Mucosa of rectum (tissue), 2 donors: ENCODE results near the gene DSTN.

Source experiments
- H3K27ac ChIP-seq, 2 donors: one replicate each; pipeline ENCODE4 v1.7.0; 2013; ENCODE audit warnings: inconsistent platforms in 2 of 2, low read depth in 2 of 2, low read length in 2 of 2
- H3K27me3 ChIP-seq, 2 donors: one replicate each; pipeline ENCODE4 v1.7.0; 2013; ENCODE audit warnings: low read length in 2 of 2; ENCODE audit not compliant: control insufficient read depth in 2 of 2, insufficient read depth in 2 of 2
- H3K36me3 ChIP-seq, 2 donors: one replicate each; pipeline ENCODE4 v1.7.0; 2013; ENCODE audit warnings: low read length in 2 of 2; ENCODE audit not compliant: control insufficient read depth in 2 of 2, insufficient read depth in 2 of 2
- H3K4me1 ChIP-seq, 2 donors: one replicate each; pipeline ENCODE4 v1.7.0; 2013; ENCODE audit warnings: low read length in 2 of 2, mild to moderate bottlenecking in 1 of 2; ENCODE audit not compliant: control insufficient read depth in 2 of 2, insufficient read depth in 2 of 2
- H3K4me3 ChIP-seq, 2 donors: one replicate each; pipeline ENCODE4 v1.7.0; 2013; ENCODE audit warnings: low read length in 2 of 2
- H3K9ac ChIP-seq, 2 donors: one replicate each; pipeline ENCODE4 v1.7.0; 2013; ENCODE audit warnings: low read length in 2 of 2, low read depth in 1 of 2, mild to moderate bottlenecking in 1 of 2
- H3K9me3 ChIP-seq, 2 donors: one replicate each; pipeline ENCODE4 v1.7.0; 2013; ENCODE audit warnings: low read length in 2 of 2; ENCODE audit not compliant: control insufficient read depth in 2 of 2
- donor health status: healthy.
- donor health status: Normal muscosa, but diverticular disease.

Gene DSTN

GRCh38 chr20:17531665-17532025, 38.2 kb upstream of the DSTN start:
- H3K9me3 ChIP-seq = no peaks in the 10 kb centered on the region
- H3K4me3 ChIP-seq = peak overlapping the region; percentile 64 to 65
- H3K9ac ChIP-seq = peak overlapping the region; percentile 41 to 61
- H3K27me3 ChIP-seq = peaks cover 0 to 4% of the 10 kb centered on the region in 2 donors
- no peaks in the 10 kb centered on the region for H3K36me3 ChIP-seq
- peak overlapping the region; percentile 8 to 23 for H3K27ac ChIP-seq
- H3K4me1 ChIP-seq = peaks cover 0 to 13% of the 10 kb centered on the region in 2 donors

- H3K4me1 ChIP-seq = peaks cover 0 to 13% of the 10 kb centered on the region in 2 donors
- H3K9me3 ChIP-seq = no peaks in the 10 kb centered on the region
- no peaks in the 10 kb centered on the region for H3K36me3 ChIP-seq
- H3K9ac ChIP-seq = no peak overlapping the region
- no peak overlapping the region for H3K27ac ChIP-seq
- peaks cover 0 to 4% of the 10 kb centered on the region in 2 donors for H3K27me3 ChIP-seq
- no peak overlapping the region for H3K4me3 ChIP-seq
Observed at GRCh38 chr20:17533396-17533795, 36.5 kb upstream of the DSTN start.

- Histone ChIP-seq H3K9ac (no peak overlapping the region), H3K4me1 (peaks cover 0 to 13% of the 10 kb centered on the region in 2 donors), H3K4me3 (no peak overlapping the region), H3K9me3 (no peaks in the 10 kb centered on the region), H3K27me3 (peaks cover 0 to 4% of the 10 kb centered on the region in 2 donors), H3K36me3 (no peaks in the 10 kb centered on the region), H3K27ac (no peak overlapping the region)
Observed at GRCh38 chr20:17534077-17534476, 35.8 kb upstream of the DSTN start.

- H3K4me1 ChIP-seq = no peaks in the 10 kb centered on the region
Observed at GRCh38 chr20:17536944-17537444, 32.9 kb upstream of the DSTN start.

GRCh38 chr20:17537959-17538358, 31.9 kb upstream of the DSTN start:
- H3K9me3 ChIP-seq = no peaks in the 10 kb centered on the region
- H3K4me3 ChIP-seq = no peak overlapping the region
- H3K36me3 ChIP-seq = no peaks in the 10 kb centered on the region
- no peak overlapping the region for H3K27ac ChIP-seq
- no peak overlapping the region for H3K9ac ChIP-seq
- H3K27me3 ChIP-seq = no peaks in the 10 kb centered on the region
- no peaks in the 10 kb centered on the region for H3K4me1 ChIP-seq

More at GRCh38 chr20:17536944-17537444, 32.9 kb upstream of the DSTN start:
- Histone ChIP-seq H3K27ac (no peak overlapping the region), H3K9me3 (no peaks in the 10 kb centered on the region), H3K27me3 (no peaks in the 10 kb centered on the region), H3K9ac (no peak overlapping the region), H3K4me3 (no peak overlapping the region), H3K36me3 (no peaks in the 10 kb centered on the region)

GRCh38 chr20:17538517-17539170, 31.2 kb upstream of the DSTN start:
- no peak overlapping the region for H3K4me3 ChIP-seq
- H3K9ac ChIP-seq = no peak overlapping the region
- no peaks in the 10 kb centered on the region for H3K4me1 ChIP-seq
- no peaks in the 10 kb centered on the region for H3K27me3 ChIP-seq
- H3K9me3 ChIP-seq = no peaks in the 10 kb centered on the region
- no peak overlapping the region for H3K27ac ChIP-seq
- H3K36me3 ChIP-seq = no peaks in the 10 kb centered on the region

GRCh38 chr20:17541596-17541995, 28.3 kb upstream of the DSTN start:
- Histone ChIP-seq H3K36me3 (no peaks in the 10 kb centered on the region), H3K27me3 (no peaks in the 10 kb centered on the region), H3K9ac (no peak overlapping the region), H3K9me3 (no peaks in the 10 kb centered on the region), H3K4me1 (no peaks in the 10 kb centered on the region), H3K4me3 (no peak overlapping the region), H3K27ac (no peak overlapping the region)

GRCh38 chr20:17541996-17542395, 27.9 kb upstream of the DSTN start:
- Histone ChIP-seq H3K9me3 (no peaks in the 10 kb centered on the region), H3K27ac (no peak overlapping the region), H3K4me3 (no peak overlapping the region), H3K27me3 (no peaks in the 10 kb centered on the region), H3K4me1 (no peaks in the 10 kb centered on the region), H3K36me3 (no peaks in the 10 kb centered on the region), H3K9ac (no peak overlapping the region)

GRCh38 chr20:17542481-17542880, 27.4 kb upstream of the DSTN start:
- Histone ChIP-seq H3K36me3 (no peaks in the 10 kb centered on the region), H3K9ac (no peak overlapping the region), H3K27me3 (no peaks in the 10 kb centered on the region), H3K9me3 (no peaks in the 10 kb centered on the region), H3K4me1 (no peaks in the 10 kb centered on the region), H3K27ac (no peak overlapping the region), H3K4me3 (no peak overlapping the region)

GRCh38 chr20:17542993-17543412, 26.9 kb upstream of the DSTN start:
- Histone ChIP-seq H3K9me3 (no peaks in the 10 kb centered on the region), H3K9ac (no peak overlapping the region), H3K27ac (peak overlapping the region; percentile 29 to 34), H3K27me3 (no peaks in the 10 kb centered on the region), H3K4me3 (no peak overlapping the region), H3K36me3 (no peaks in the 10 kb centered on the region), H3K4me1 (no peaks in the 10 kb centered on the region)
